ENCODE data around the gene DRD1.
"Not testable (repeated sequence)": the region's sequence is repeated elsewhere in the genome, so short reads cannot be mapped to it uniquely, and the experiment has no call there.

Gene DRD1

DNA sequence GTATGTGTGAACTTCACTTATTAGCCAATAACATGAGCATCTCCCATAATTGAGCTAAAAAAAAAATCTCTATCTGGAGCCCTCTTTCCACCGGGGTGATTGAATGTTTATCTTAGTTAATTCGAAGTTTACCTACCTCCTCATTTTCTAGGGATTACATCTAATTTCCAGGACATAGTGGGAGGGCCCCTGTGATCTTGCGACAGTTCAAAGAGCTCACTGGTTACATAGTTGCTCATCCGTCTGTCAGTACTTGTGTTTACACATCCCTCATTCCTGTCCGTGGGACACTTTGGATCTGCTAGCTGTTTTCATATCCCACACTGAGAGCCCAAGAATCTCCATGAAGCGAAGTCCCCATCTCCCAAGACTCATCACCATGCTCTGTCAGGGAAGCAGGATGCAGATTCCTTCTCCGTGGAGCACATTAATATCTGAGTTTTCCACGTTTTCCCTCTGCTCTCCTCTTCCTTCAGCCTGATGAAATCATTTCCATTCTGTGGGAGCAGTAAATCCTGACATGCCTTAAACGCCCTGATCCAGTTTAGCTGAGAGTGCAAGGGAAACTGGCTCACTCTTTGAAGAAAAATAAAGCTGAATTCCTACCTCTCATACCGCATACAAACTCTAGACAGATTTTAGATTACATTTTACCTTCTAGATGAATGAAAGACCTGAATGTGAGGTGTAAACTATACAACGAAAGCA, 24.2 kb upstream of the DRD1 start:
- no peak for DNase-seq (ENCODE audit: low read depth, low spot score)

DNA sequence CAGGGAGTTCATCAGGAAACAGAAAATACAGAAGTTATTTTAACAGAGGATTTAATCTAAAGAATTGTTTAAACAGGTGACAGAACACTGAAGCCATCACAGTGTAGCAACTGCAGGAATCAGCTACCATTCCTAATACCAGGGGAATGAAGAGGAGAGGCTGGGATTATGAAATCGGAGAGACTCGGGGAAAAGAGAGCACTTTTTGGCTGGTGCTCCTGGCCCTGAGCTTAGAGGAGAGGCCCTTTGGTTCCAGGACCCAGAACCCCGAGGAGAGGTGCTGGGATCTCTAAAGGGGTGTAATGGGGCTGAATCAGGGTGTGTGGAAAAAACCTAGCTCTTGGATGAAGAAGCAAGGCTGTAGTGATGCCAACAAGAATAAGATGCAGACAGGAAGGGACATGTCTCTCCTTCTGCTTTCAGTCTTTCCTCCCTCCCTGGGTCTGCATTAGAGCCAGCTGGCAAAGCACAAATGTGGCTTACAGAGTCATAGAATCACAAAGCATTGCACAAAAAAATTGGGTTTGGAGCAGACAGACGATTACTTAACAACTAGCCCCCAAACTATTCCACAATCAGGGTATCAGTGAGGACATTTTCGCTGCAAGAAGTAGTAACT, 22.8 kb upstream of the DRD1 start:
- no peak for DNase-seq (ENCODE audit: low read depth, low spot score)

DNA sequence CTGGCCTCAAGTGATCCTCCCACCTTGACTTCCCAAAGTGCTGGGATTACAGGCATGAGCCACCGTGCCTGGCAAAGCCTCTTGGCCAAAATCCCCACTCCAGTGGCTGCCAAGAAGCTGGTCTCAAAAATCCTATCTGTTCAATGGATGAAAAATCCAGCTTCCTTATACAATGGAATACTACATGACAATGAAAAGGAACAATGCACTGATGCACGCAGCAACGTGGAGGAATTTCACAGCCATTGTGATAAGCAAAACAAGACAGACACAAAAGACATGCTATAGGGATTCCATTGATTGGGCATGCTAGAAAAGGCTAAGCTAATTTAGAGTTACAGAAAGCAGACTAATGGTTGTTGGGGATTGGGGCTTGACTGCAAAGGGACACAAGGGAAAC, 21.3 kb upstream of the DRD1 start:
- no peak for DNase-seq (ENCODE audit: low read depth, low spot score)

DNA sequence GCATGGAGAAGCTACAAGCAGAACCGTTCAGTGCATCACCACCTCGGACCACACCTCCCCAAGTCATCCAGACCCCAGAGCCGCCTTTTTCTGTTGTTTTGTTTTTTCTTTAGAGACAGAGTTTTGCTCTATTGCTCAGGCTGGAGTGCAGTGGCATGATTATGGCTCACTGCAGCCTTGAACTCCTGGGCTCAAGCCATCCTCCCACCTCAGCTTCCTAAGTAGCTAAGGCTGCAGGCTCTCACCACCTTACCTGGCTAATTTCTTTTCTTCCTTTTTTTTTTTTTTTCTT, 20.9 kb upstream of the DRD1 start:
- DNase-seq (ENCODE audit: low read depth, low spot score), result no peak

DNA sequence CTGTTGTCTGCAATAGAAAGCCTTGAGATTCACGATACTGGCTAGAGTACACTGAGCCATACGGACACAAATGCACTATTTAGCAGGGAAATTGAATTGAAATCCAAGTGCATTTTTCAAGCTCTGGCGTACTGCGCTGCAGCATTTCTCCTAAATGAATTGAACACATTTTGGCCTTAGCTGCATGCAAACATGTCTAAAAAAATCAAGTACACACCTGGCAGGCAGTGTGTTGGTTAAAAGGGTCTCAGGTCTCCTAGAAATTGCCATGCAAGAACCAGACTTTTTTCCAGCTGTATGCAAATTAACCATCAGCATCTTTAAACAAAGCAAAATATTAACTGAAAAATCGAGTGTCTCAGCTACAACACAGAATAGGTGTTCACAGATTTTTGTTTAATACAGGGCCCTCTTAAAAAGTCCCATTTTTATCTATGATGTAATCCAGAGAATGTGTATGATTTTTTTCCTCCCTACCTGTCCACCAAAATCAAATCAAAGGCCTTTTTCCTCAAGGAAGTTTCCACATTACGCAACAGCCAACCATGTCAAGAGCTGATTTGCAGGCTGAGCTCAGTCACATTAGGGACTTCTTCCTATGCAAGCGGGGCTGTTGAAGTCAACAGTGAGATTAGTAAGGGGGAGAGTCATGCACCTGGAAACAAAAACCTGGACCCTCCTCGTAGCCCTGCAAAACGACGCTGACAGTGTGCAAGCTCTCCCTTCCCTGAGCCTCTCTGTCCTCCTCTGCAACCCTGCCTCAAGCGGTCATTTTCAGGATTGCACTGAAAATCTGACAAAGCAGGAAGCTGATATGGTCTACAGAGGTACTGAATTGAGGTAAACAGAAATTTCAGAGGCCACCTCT, 20.3 kb upstream of the DRD1 start:
- no peak for DNase-seq (ENCODE audit: low read depth, low spot score)

DNA sequence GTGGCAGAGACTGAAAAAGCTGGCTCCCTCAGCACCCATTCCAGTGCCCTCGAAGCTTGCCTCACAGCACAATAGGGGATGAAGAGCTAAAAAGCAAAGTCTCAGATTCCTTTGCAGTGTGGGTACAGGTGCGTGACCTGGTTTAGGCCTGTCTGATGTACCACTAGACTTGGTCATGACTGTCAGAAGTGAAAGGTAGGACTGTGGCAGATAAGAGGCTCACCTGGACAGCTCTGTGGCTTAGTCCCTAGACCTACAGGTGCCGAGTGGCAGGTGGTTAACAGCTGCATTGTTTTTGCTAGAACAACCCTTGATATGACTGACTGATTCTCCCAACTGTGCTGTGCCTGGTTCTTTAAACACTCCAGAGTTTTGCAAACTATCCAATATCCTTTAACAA, 19.7 kb upstream of the DRD1 start:
- DNase-seq (ENCODE audit: low read depth, low spot score), result no peak

DNA sequence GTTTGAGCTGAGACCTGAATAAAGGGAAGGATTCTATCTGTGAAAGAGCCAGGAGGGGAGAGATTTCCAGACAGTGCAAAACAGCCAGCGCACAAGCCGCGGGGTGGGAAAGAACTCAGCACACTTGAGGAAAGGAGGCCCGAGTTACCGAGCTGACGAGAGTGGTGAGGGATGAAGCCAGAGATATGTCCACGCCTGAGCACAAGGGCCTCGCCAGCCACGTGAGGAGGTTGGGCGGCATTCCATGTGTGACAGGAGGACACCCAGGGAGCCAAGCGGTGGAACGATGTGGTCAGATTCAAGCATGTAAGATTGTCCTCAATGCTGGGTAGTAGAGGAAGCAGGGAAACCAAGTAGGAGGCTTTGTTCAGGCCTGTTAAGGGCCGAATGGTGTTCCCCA, 17.4 kb upstream of the DRD1 start:
- no peak for DNase-seq (ENCODE audit: low read depth, low spot score)

DNA sequence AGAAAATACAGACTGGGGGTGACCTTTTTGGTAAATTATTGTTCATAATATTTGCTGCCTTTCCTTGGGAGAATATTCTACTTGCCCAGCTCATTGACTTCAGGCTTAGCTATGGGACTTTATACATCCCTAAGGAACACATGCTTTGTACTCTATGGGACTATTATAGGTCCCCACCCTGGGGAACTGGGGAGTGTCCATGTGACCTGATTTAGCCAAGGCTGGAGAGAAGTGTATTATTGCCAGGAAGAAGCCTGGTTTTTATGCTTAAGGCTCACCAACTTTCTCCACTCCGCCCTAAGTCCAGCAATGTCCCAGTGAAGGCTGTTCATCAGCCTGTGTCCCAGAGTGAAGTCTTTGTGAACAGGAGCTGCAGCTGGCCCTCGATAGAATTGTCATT, 16.6 kb upstream of the DRD1 start:
- no peak for DNase-seq (ENCODE audit: low read depth, low spot score)

DNA sequence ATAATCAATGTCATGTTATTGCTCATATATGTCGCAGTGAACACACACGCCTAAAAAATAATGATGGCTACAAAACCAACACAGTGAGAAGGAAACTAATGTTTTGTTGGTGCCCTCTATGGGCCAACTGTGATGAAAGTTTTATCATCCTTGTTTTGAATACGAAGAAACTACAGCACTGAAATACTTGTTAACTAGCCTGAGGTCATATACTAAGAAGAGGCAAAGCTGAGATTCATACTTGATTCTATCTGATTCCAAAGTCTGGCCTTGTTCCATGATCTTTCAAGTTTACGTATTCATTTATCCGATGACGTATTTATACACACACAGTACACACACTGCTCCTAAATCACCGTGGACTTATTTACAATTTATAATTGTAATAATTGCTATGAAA, 16.1 kb upstream of the DRD1 start:
- no peak for DNase-seq (ENCODE audit: low read depth, low spot score)

DNA sequence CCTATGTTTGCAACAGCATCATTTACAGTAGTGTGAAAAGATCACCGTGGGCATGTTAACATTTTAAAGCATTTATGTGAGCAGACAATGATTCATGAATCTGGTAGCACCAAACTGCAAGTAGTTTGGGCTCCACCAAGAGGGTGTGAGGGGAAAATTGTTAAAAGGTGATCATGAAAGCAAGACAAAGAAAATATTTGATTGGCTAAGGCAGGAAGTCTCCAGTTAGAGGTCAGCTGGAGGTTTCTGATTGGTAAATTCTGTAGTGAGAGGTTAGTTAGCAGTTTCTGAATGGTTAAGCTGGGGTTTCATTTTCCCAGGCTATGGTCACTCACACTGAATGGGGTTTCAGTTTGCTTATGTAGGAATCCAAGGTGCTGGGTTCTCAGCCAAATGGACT, 13.5 kb upstream of the DRD1 start:
- DNase-seq (ENCODE audit: low read depth, low spot score), result no peak

DNA sequence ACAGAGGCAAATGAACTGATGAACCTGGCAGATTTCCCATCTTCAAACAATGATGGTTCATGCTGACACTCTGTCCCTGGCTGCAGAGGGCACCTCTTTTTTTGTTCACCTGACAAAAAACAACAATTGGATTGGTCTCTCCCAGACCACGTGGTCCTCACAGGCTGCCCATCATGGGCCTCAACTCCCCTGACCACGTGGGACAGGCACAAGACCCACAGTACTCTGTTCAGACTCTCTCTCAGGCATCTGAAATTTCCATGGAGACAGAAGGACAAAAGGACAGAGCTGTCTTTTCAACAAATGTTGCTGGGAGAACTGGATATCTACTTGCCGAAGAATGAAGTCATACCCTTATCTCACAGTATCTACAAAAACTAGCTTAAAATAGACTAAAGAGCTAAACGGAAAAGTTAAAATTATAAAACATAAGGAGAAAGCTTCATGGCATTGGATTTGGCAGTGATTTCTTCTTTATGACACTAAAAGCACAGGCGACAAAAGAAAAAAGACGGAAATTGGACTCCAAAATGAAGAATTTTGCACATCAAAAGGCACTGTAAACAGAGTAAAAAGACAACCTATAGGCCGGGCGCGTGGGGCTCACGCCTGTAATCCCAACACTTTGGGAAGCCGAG, 12.2 kb upstream of the DRD1 start:
- no peak for DNase-seq (ENCODE audit: low read depth, low spot score)

DNA sequence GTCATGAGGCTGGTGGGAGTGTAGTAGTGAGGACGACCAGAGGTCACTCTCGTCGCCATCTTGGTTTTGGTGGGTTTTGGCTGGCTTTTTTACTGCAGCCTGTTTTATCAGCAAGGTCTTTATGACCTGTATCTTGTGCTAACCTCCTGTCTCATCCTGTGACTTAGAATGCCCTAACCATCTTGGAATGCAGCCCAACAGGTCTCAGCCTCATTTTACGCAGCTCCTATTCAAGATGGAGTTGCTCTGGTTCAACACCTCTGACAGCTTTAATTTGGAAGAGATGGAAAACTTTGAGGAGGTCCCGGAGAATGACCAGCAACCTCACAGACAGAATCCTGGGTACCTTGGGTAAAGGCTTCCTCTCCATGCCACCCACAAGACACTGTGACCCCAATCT, 10.4 kb upstream of the DRD1 start:
- not testable (repeated sequence) for DNase-seq (ENCODE audit: low read depth, low spot score)

DNA sequence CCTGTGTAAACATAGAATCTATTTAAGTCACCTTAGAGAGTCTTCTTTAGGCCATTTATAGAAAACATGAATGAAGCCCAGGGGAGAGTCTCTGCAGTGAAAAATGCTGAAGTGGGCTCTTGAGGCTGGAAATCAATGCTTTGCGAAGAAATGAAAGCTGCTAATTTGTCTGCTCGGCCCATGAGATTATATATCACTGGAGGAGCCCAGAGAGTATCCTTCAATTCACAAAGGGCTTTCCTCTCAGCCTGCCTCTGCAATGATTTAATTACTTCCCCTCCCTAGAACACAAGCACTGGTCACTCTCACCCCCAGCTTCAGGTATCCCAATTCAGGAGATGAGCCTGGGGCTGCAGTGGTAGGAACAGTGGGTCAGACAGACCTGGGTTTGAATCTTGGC, 8.2 kb upstream of the DRD1 start:
- DNase-seq (ENCODE audit: low read depth, low spot score), result no peak

DNA sequence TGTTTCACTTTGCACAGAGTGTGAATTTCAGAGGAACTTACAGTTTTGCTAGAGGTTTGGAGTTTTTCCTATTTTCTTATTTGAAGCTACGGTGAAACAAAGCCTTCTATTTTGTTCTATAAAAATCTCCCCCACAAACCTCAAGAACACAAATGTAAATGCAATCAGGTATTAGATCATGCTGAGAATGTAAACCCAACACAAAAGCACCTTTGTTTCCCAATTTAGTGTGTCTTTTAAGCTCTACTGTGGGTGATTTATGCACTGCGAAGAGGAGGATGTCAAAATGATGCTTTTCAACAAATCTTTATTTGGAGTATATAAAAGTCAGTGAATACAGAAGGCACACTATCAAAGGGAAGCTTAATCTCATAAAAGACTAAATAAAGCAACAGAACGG, 4.3 kb upstream of the DRD1 start:
- DNase-seq (ENCODE audit: low read depth, low spot score), result no peak

DNA sequence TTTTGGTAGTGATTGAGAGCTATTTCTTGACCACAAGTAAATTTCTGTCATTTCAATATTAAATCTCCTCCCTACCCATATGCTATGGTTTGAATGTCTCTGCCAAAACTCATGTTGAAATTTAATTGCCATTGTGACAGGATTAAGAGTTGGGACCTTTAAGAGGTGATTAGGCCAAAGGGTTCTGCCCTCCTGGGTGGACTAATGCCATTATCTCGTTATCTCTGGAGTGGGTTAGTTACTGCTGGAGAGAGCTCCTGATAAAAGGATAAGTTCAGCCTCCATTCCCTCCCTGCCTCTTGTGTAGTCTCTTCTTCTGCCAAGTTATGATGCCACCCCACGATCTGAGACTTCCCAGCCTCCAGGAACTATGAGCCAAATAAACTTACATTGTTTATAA, 3.6 kb upstream of the DRD1 start:
- no peak for DNase-seq (ENCODE audit: low read depth, low spot score)

DNA sequence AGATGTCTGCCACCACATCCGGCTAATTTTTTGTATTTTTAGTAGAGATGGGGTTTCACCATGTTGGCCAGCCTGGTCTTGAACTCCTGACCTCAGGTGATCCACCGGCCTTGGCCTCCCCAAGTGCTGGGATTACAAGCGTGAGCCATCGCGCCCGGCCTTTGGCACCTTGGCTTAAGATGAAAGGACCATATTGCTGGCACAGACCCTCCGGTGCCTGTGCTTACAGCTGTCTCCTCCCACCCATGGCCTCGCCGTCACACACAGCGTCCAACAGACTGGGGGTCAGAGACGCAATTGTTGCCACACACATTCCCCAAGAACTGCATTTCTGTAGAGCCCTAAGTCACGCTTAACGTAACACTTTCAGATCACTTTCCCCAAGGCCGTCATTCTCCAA, 2.4 kb upstream of the DRD1 start:
- DNase-seq (ENCODE audit: low read depth, low spot score), result not testable (repeated sequence)

DNA sequence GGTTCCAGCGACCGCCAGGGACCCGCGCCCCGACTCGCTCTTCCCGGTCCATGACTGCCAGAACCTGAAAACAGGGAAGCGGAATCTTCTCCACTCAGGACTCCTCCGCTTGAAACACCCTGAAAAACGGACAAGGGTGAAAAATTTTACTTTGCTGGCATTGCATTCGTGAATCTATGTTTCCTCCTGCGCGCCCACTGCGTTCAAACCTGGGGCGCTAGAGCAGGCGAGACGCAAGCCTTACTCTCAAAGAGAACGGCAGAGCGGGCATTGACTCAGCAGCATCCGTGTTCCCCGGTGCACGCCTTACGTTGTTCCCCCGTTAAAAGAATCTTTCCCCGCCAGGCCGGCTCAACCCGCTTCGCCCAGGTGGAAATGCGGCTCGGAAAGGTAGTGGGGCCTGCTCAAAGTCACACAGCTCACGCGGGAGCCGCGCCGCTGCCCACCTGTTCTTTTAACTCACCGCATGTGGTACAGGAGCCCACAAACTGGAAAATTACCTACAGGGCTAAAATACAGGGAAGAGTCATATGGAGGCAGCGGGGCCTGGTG, 999 bp upstream of the DRD1 start:
- no peak for DNase-seq (ENCODE audit: low read depth, low spot score)

DNA sequence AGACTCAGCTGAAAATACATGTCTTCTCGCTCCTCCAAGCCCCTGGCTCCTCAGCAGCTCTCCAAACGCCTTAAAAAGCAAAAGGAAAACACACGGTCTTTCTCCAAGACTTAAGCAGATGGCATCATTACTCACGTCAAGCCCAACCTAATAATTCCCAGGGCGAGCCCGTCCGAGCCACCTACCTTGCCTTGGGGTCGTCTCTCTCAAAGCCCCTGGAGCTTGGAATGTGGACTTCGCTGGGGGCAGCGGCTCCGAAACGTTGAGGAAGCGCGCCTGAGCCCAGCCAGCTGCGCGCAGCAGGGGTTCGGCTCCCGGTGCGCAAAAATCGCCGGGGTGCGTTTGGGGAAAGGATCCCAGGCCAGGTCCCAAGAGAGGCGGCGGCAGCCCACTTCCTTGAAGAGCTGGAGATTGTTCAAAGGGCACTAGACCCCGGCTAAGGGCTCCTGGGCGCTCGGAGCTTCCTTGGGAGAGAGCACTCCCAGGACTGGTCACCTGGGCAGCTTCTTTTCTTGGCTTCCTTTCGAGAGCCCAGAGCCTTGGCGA, 395 bp downstream of the DRD1 start:
- no peak for DNase-seq (ENCODE audit: low read depth, low spot score)

DNA sequence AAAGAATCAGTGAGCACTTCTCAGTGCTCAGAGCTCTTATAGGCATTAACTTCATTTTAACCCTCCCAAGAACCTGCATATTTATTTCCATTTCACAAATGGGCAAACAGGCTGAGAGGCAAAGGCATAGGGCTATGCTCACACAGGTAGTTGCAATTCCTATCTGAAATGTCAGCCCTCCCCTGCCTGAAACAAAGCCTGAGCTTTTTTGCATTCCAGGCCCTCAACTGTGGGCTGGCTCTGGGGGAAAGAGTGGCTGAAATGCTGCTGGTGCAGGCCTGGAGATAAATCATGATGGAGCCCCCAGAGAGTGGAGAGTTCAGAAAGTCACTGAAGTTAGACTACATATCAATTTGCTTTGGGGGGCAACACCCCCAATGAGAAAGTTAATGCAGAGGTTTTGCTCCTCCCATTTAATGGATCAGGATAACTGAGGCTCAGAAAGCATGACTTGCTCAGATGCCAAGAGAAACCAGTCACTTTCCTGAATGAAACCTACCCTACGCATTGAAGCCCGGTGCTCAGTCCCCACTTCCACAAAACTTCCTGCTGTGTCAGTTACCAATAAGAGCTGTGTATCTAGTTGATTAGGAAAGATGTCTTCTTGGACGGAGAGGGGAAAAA, 5.6 kb downstream of the DRD1 start:
- DNase-seq (ENCODE audit: low read depth, low spot score), result no peak

DNA sequence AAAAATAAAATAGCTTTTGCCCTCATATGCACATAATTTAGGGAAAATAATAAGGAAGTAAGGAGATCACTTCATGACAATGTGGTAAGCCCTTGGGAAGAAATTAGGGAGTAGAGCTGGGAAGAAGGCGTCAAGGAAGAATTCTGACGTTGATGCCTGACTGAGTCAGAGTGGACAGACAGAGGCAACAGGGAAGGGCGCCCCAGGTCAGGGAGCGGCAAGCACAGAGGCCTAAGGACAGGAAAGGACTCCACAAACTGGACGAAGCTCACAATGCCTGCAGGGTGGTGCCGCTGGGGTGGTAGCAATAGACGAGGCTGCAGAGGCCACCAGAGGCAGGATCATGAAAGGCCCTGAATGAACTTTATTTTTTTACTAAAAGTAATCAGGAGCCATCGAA, 7.6 kb downstream of the DRD1 start:
- DNase-seq (ENCODE audit: low read depth, low spot score), result no peak

DNA sequence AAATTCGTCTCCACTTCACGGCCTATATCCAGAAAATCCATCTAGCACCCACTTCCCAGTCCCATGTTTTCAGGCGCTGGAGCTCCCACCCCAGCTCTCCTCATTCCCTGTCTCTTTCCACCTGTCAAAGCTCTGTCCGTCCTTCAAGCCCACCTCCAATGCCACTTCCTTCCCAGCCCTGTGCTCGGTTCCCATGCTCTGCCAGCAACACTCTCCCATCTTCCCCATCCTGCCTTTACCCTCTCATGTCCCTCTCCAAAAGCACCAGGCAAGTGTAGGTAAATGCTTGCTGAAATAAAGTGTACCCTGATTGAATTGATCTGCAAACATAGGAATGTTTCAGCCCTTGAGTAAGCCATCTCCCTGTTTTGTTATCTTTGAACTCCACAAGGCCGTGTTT, 9.2 kb downstream of the DRD1 start:
- DNase-seq (ENCODE audit: low read depth, low spot score), result no peak

DNA sequence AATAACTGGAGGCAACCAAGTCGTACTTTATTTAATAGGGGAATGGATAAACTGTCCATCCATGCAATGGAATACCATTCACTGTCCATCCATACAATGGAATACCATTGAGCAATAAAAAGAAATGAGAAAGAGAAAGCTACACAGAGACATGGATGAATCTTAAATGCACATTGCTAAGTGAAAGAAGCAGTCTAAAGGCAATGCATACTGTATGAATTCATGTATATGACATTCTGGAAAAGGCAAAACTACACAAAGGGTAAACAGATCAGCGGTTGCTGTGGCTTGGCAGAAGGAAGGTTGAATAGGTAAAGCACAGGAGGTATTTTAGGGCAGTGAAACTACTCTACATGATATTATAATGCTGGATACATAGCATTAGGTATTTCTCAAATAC, 16.2 kb downstream of the DRD1 start:
- DNase-seq (ENCODE audit: low read depth, low spot score), result no peak
